SJSA1 (cell line): ENCODE data around the gene ELOVL7. TPM values are rescaled to one million over a fixed set of nuclear protein-coding genes. Genes with fewer than 3 reads are reported as not detected.
"Not testable (repeated sequence)": the region's sequence is repeated elsewhere in the genome, so short reads cannot be mapped to it uniquely, and the experiment has no call there.

Experiments used
- DNase-seq, 2 experiments: peaks; one replicate each; pipeline ENCODE4 v3.0.0-alpha.2; 2015 to 2020; ENCODE audit warnings: low spot score in 2 of 2, low read depth in 1 of 2
- H3K27ac ChIP-seq: fragments of 250-450 bp; sonication (Bioruptor Pico); 2 replicates; pipeline ENCODE4 v1.5.1; 2020; ENCODE audit warnings: mild to moderate bottlenecking, moderate library complexity
- H3K27me3 ChIP-seq: fragments of 250-450 bp; sonication (Bioruptor Pico); replicated peaks from 2 replicates; pipeline ENCODE4 v1.5.1; 2020; ENCODE audit warnings: mild to moderate bottlenecking, moderate library complexity
- H3K36me3 ChIP-seq: fragments of 250-450 bp; sonication (Bioruptor Pico); 2 replicates; pipeline ENCODE4 v1.5.1; 2020; ENCODE audit warnings: mild to moderate bottlenecking
- H3K4me1 ChIP-seq: fragments of 250-450 bp; sonication (Bioruptor Pico); replicated peaks from 2 replicates; pipeline ENCODE4 v1.6.1; 2021; ENCODE audit warnings: mild to moderate bottlenecking
- H3K4me3 ChIP-seq: fragments of 250-450 bp; sonication (Bioruptor Pico); 2 replicates; pipeline ENCODE4 v1.5.1; 2020; ENCODE audit warnings: mild to moderate bottlenecking
- H3K9me3 ChIP-seq: fragments of 250-450 bp; sonication (Bioruptor Pico); replicated peaks from 2 replicates; pipeline ENCODE4 v1.5.1; 2020; ENCODE audit warnings: mild to moderate bottlenecking
- total RNA-seq: library from RNA; depleted of rRNA; stranded (reverse); fragments of >200 nt; shearing (Covaris generic); gene quantifications from 2 replicates; pipeline ENCODE4 v1.2.3, GENCODE V29; 2014

The ELOVL7 gene
- total RNA-seq, 1 experiment from 2014 or later: 0.05 TPM

- Histone ChIP-seq H3K27me3 (no peaks in the 10 kb centered on the region), H3K4me1 (no peaks in the 10 kb centered on the region), H3K36me3 (no peaks in the 10 kb centered on the region), H3K9me3 (no peaks in the 10 kb centered on the region), H3K27ac (no peak overlapping the region), H3K4me3 (no peak overlapping the region)
- no peak for DNase-seq
Observed at GRCh38 chr5:60821488-60822284, 22.4 kb downstream of the ELOVL7 start.

GRCh38 chr5:60820593-60821487, 23.2 kb downstream of the ELOVL7 start:
- no peak for DNase-seq
- H3K27ac ChIP-seq: no peak overlapping the region

GRCh38 chr5:60816138-60816537, 27.9 kb downstream of the ELOVL7 start:
- H3K4me1 ChIP-seq, H3K9me3 ChIP-seq, H3K4me3 ChIP-seq, H3K27me3 ChIP-seq, H3K36me3 ChIP-seq, H3K27ac ChIP-seq, DNase-seq: not testable (repeated sequence)

More at GRCh38 chr5:60820593-60821487, 23.2 kb downstream of the ELOVL7 start:
- H3K27me3 ChIP-seq: no peaks in the 10 kb centered on the region
- no peaks in the 10 kb centered on the region for H3K36me3 ChIP-seq
- no peaks in the 10 kb centered on the region for H3K4me1 ChIP-seq
- H3K9me3 ChIP-seq: no peaks in the 10 kb centered on the region
- H3K4me3 ChIP-seq: no peak overlapping the region

GRCh38 chr5:60814498-60814897, 29.6 kb downstream of the ELOVL7 start:
- Histone ChIP-seq H3K4me3 (no peak overlapping the region), H3K27me3 (no peaks in the 10 kb centered on the region), H3K4me1 (peaks cover 5% of the 10 kb centered on the region; the same call in 1 of the 2 replicates), H3K27ac (no peak overlapping the region), H3K36me3 (no peaks in the 10 kb centered on the region), H3K9me3 (no peaks in the 10 kb centered on the region)
- no peak for DNase-seq

- Histone ChIP-seq H3K27me3 (no peaks in the 10 kb centered on the region), H3K36me3 (no peaks in the 10 kb centered on the region), H3K27ac (no peak overlapping the region), H3K4me1 (peaks cover 5% of the 10 kb centered on the region; the same call in 1 of the 2 replicates), H3K4me3 (no peak overlapping the region), H3K9me3 (no peaks in the 10 kb centered on the region)
- no peak for DNase-seq
Observed at GRCh38 chr5:60812426-60812825, 31.6 kb downstream of the ELOVL7 start.

GRCh38 chr5:60811105-60811504, 33.0 kb downstream of the ELOVL7 start:
- DNase-seq: no peak
- Histone ChIP-seq H3K4me1 (peaks cover 5% of the 10 kb centered on the region; the same call in 1 of the 2 replicates), H3K36me3 (no peaks in the 10 kb centered on the region), H3K4me3 (no peak overlapping the region), H3K27me3 (no peaks in the 10 kb centered on the region), H3K9me3 (no peaks in the 10 kb centered on the region), H3K27ac (no peak overlapping the region)

- Histone ChIP-seq H3K27me3 (no peaks in the 10 kb centered on the region), H3K9me3 (no peaks in the 10 kb centered on the region), H3K4me1 (peaks cover 5% of the 10 kb centered on the region; the same call in 1 of the 2 replicates), H3K27ac (no peak overlapping the region), H3K4me3 (no peak overlapping the region), H3K36me3 (no peaks in the 10 kb centered on the region)
- peak in 1 of 2 experiments; percentile 6 for DNase-seq
Observed at GRCh38 chr5:60810438-60811085, 33.5 kb downstream of the ELOVL7 start.

- H3K4me3 ChIP-seq: no peak overlapping the region
- H3K27me3 ChIP-seq: no peaks in the 10 kb centered on the region
- H3K27ac ChIP-seq: no peak overlapping the region
- no peaks in the 10 kb centered on the region for H3K9me3 ChIP-seq
- peaks cover 5% of the 10 kb centered on the region; the same call in 1 of the 2 replicates for H3K4me1 ChIP-seq
- no peaks in the 10 kb centered on the region for H3K36me3 ChIP-seq
- DNase-seq: no peak
Observed at GRCh38 chr5:60809891-60810425, 34.1 kb downstream of the ELOVL7 start.

GRCh38 chr5:60806591-60807243, 37.4 kb downstream of the ELOVL7 start:
- no peak for DNase-seq
- H3K4me1 ChIP-seq: peaks cover 5% of the 10 kb centered on the region; the same call in 1 of the 2 replicates
- no peak overlapping the region for H3K27ac ChIP-seq
- no peaks in the 10 kb centered on the region for H3K9me3 ChIP-seq
- H3K36me3 ChIP-seq: no peaks in the 10 kb centered on the region
- no peak overlapping the region for H3K4me3 ChIP-seq
- no peaks in the 10 kb centered on the region for H3K27me3 ChIP-seq

GRCh38 chr5:60805463-60805862, 38.6 kb downstream of the ELOVL7 start:
- H3K27me3 ChIP-seq: no peaks in the 10 kb centered on the region
- H3K4me3 ChIP-seq: no peak overlapping the region
- no peak overlapping the region for H3K27ac ChIP-seq
- DNase-seq: no peak
- no peaks in the 10 kb centered on the region for H3K36me3 ChIP-seq
- H3K9me3 ChIP-seq: no peaks in the 10 kb centered on the region
- peaks cover under 1% of the 10 kb centered on the region; the same call in 1 of the 2 replicates for H3K4me1 ChIP-seq

GRCh38 chr5:60803712-60804111, 40.4 kb downstream of the ELOVL7 start:
- H3K36me3 ChIP-seq: no peaks in the 10 kb centered on the region
- no peaks in the 10 kb centered on the region; the same call in 1 of the 2 replicates for H3K27me3 ChIP-seq
- H3K9me3 ChIP-seq: no peaks in the 10 kb centered on the region
- H3K4me3 ChIP-seq: no peak overlapping the region
- no peak overlapping the region for H3K27ac ChIP-seq
- H3K4me1 ChIP-seq: no peaks in the 10 kb centered on the region
- DNase-seq: no peak

GRCh38 chr5:60802986-60803385, 41.1 kb downstream of the ELOVL7 start:
- Histone ChIP-seq H3K4me3 (no peak overlapping the region), H3K27ac (no peak overlapping the region), H3K36me3 (no peaks in the 10 kb centered on the region), H3K9me3 (no peaks in the 10 kb centered on the region), H3K4me1 (no peaks in the 10 kb centered on the region), H3K27me3 (no peaks in the 10 kb centered on the region; the same call in 1 of the 2 replicates)
- DNase-seq: no peak

- no peak overlapping the region for H3K27ac ChIP-seq
- no peak for DNase-seq
- H3K4me3 ChIP-seq: no peak overlapping the region
- H3K27me3 ChIP-seq: no peaks in the 10 kb centered on the region; the same call in 1 of the 2 replicates
- no peaks in the 10 kb centered on the region for H3K36me3 ChIP-seq
- no peaks in the 10 kb centered on the region for H3K4me1 ChIP-seq
- H3K9me3 ChIP-seq: no peaks in the 10 kb centered on the region
Observed at GRCh38 chr5:60802226-60802625, 41.8 kb downstream of the ELOVL7 start.
